SK-N-SH treated with all-trans-retinoic acid at 6 μM for 48 hours (cell line): ENCODE measurements around the gene GRIK1.

Source experiments
- ATAC-seq: fragments of 200-7000 bp; cut with Tn5 transposase; 3 replicates; pipeline ENCODE4 v1.9.1; 2020; ENCODE audit warnings: mild to moderate bottlenecking, moderate library complexity
- ARNTL ChIP-seq: fragments of 450-650 bp; formaldehyde crosslinking; IDR thresholded peaks from 2 replicates; pipeline ENCODE4 v1.5.0; 2020; ENCODE audit warnings: low read depth, mild to moderate bottlenecking, moderate library complexity, borderline replicate concordance
- BACH2 ChIP-seq: fragments of 250-450 bp; sonication (Bioruptor Pico); IDR thresholded peaks from 2 replicates; pipeline ENCODE4 v1.9.0; 2021; ENCODE audit warnings: mild to moderate bottlenecking, borderline replicate concordance
- CSDC2 ChIP-seq: fragments of 250-450 bp; sonication (Bioruptor Pico); IDR thresholded peaks from 2 replicates; pipeline ENCODE4 v1.5.0; 2020; ENCODE audit warnings: mild to moderate bottlenecking, moderate library complexity
- CSRNP3 ChIP-seq: fragments of 250-450 bp; sonication (Bioruptor Pico); IDR thresholded peaks from 2 replicates; pipeline ENCODE4 v1.5.1; 2021; ENCODE audit warnings: mild to moderate bottlenecking, moderate library complexity
- ESRRG ChIP-seq: fragments of 250-450 bp; sonication (Bioruptor Pico); IDR thresholded peaks from 2 replicates; pipeline ENCODE4 v1.6.1; 2021; ENCODE audit warnings: mild to moderate bottlenecking
- GLIS3 ChIP-seq: fragments of 250-450 bp; sonication (Bioruptor Pico); IDR thresholded peaks from 2 replicates; pipeline ENCODE4 v1.5.0; 2020; ENCODE audit warnings: mild to moderate bottlenecking, moderate library complexity
- ISL1 ChIP-seq: fragments of 250-450 bp; sonication (Bioruptor Pico); IDR thresholded peaks from 2 replicates; pipeline ENCODE4 v2.1.2; 2022; ENCODE audit warnings: mild to moderate bottlenecking, moderate library complexity
- OSR1 ChIP-seq: fragments of 250-450 bp; sonication (Bioruptor Pico); IDR thresholded peaks from 2 replicates; pipeline ENCODE4 v1.8.0; 2022; ENCODE audit warnings: moderate library complexity, mild to moderate bottlenecking, inconsistent platforms
- PPARA ChIP-seq: fragments of 250-450 bp; sonication (Bioruptor Pico); IDR thresholded peaks from 2 replicates; pipeline ENCODE4 v1.5.0; 2020; ENCODE audit warnings: mild to moderate bottlenecking, borderline replicate concordance
- RARB ChIP-seq: fragments of 250-450 bp; sonication (Bioruptor Pico); IDR thresholded peaks from 2 replicates; pipeline ENCODE4 v1.8.0; 2021; ENCODE audit warnings: mild to moderate bottlenecking, moderate library complexity
- SNAI2 ChIP-seq: fragments of 250-450 bp; sonication (Bioruptor Pico); IDR thresholded peaks from 2 replicates; pipeline ENCODE4 v1.5.0; 2020; ENCODE audit warnings: mild to moderate bottlenecking, moderate library complexity
- TCF4 ChIP-seq: fragments of 250-450 bp; sonication (Bioruptor Pico); IDR thresholded peaks from 2 replicates; pipeline ENCODE4 v1.8.0; 2021; ENCODE audit warnings: mild to moderate bottlenecking, moderate library complexity, borderline replicate concordance
- TOX ChIP-seq: fragments of 250-450 bp; sonication (Bioruptor Pico); IDR thresholded peaks from 2 replicates; pipeline ENCODE4 v1.8.0; 2021; ENCODE audit warnings: mild to moderate bottlenecking, moderate library complexity, borderline replicate concordance
- TSHZ2 ChIP-seq: fragments of 250-450 bp; sonication (Bioruptor Pico); IDR thresholded peaks from 2 replicates; pipeline ENCODE4 v1.5.0; 2020; ENCODE audit warnings: mild to moderate bottlenecking, moderate library complexity
- ZC3H10 ChIP-seq: fragments of 250-450 bp; sonication (Bioruptor Pico); IDR thresholded peaks from 2 replicates; pipeline ENCODE4 v1.5.1; 2021; ENCODE audit warnings: mild to moderate bottlenecking, moderate library complexity
- ZFP3 ChIP-seq: fragments of 250-450 bp; sonication (Bioruptor Pico); IDR thresholded peaks from 2 replicates; pipeline ENCODE4 v1.5.0; 2020; ENCODE audit warnings: mild to moderate bottlenecking, moderate library complexity
- ZFP30 ChIP-seq: fragments of 450-650 bp; formaldehyde crosslinking; IDR thresholded peaks from 2 replicates; pipeline ENCODE4 v1.5.0; 2022; ENCODE audit warnings: mild to moderate bottlenecking, moderate library complexity
- ZNF565 ChIP-seq: fragments of 450-650 bp; formaldehyde crosslinking; conservative IDR thresholded peaks from 2 replicates; pipeline ENCODE4 v1.5.0; 2020; ENCODE audit warnings: low read depth, mild to moderate bottlenecking, moderate library complexity
- ZNF70 ChIP-seq: fragments of 450-650 bp; formaldehyde crosslinking; IDR thresholded peaks from 2 replicates; pipeline ENCODE4 v1.5.0; 2020; ENCODE audit warnings: mild to moderate bottlenecking, moderate library complexity
- ZNF8 ChIP-seq: fragments of 450-650 bp; formaldehyde crosslinking; IDR thresholded peaks from 2 replicates; pipeline ENCODE4 v1.5.0; 2020; ENCODE audit warnings: mild to moderate bottlenecking, moderate library complexity
- TF ChIP-seq, protein P1 (sequence below): fragments of 250-450 bp; sonication (Bioruptor Pico); IDR thresholded peaks from 2 replicates; pipeline ENCODE4 v1.5.1; 2020; ENCODE audit warnings: low read depth, mild to moderate bottlenecking, moderate library complexity
- TF ChIP-seq, protein P2 (sequence below): fragments of 250-450 bp; sonication (Bioruptor Pico); IDR thresholded peaks from 2 replicates; pipeline ENCODE4 v1.8.0; 2020; ENCODE audit warnings: mild to moderate bottlenecking, moderate library complexity, borderline replicate concordance

Gene GRIK1

GRCh38 chr21:29939924-29940275 is at the start of gene GRIK1:
TSS of gene GRIK1 (minus strand) at chr21:29939996.
- ATAC-seq: no peak; the same call in 2 of the 3 replicates
- TF ChIP-seq, protein P1, sequence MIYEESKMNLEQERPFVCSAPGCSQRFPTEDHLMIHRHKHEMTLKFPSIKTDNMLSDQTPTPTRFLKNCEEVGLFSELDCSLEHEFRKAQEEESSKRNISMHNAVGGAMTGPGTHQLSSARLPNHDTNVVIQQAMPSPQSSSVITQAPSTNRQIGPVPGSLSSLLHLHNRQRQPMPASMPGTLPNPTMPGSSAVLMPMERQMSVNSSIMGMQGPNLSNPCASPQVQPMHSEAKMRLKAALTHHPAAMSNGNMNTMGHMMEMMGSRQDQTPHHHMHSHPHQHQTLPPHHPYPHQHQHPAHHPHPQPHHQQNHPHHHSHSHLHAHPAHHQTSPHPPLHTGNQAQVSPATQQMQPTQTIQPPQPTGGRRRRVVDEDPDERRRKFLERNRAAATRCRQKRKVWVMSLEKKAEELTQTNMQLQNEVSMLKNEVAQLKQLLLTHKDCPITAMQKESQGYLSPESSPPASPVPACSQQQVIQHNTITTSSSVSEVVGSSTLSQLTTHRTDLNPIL: no peak
- TF ChIP-seq ZFP30 (CRISPR knock-in tag): no peak
- no peak for TF ChIP-seq OSR1 (CRISPR knock-in tag)
- TF ChIP-seq ISL1 (CRISPR knock-in tag): no peak
- TF ChIP-seq RARB (CRISPR knock-in tag): no peak
- TF ChIP-seq ESRRG (CRISPR knock-in tag): no peak
- no peak for TF ChIP-seq TOX (CRISPR knock-in tag)
- TF ChIP-seq CSDC2 (CRISPR knock-in tag): no peak
- TF ChIP-seq, protein P2, sequence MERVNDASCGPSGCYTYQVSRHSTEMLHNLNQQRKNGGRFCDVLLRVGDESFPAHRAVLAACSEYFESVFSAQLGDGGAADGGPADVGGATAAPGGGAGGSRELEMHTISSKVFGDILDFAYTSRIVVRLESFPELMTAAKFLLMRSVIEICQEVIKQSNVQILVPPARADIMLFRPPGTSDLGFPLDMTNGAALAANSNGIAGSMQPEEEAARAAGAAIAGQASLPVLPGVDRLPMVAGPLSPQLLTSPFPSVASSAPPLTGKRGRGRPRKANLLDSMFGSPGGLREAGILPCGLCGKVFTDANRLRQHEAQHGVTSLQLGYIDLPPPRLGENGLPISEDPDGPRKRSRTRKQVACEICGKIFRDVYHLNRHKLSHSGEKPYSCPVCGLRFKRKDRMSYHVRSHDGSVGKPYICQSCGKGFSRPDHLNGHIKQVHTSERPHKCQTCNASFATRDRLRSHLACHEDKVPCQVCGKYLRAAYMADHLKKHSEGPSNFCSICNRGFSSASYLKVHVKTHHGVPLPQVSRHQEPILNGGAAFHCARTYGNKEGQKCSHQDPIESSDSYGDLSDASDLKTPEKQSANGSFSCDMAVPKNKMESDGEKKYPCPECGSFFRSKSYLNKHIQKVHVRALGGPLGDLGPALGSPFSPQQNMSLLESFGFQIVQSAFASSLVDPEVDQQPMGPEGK (CRISPR knock-in tag): no peak
- no peak for TF ChIP-seq CSRNP3 (CRISPR knock-in tag)
- no peak for TF ChIP-seq ZFP3
- TF ChIP-seq ZNF70: no peak
- TF ChIP-seq GLIS3 (CRISPR knock-in tag): no peak

DNA sequence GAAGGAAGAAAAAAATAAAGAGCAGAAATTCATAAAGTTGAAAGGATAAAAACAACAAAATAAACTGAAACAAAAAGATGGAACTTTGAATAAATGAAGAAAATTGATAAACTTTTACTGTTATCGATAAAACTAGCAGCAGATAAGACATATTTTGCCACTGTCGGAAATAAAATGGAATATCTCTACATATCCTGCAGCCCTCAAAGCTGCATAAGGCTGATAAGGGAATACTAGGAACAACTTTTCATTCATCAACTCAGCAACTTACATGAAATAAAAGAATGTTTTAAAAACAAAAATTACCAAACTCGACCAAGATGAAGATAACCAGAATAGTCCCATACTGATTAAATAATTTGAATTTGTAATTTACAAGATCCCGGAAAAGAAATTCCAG is 48.0 kb upstream of the GRIK1 start:
- no peak for ATAC-seq
- TF ChIP-seq SNAI2 (no peak), ESRRG (CRISPR knock-in tag) (no peak), BACH2 (CRISPR knock-in tag) (no peak), TSHZ2 (CRISPR knock-in tag) (no peak), ISL1 (CRISPR knock-in tag) (no peak), TOX (CRISPR knock-in tag) (no peak), ZNF70 (no peak), ARNTL (no peak), ZNF8 (no peak), GLIS3 (CRISPR knock-in tag) (no peak), OSR1 (CRISPR knock-in tag) (no peak)
- TF ChIP-seq, protein P1: no peak

GRCh38 chr21:29985866-29986265 is 46.1 kb upstream of the GRIK1 start:
- TF ChIP-seq SNAI2: no peak
- TF ChIP-seq PPARA (CRISPR knock-in tag): no peak
- no peak for TF ChIP-seq OSR1 (CRISPR knock-in tag)
- TF ChIP-seq RARB (CRISPR knock-in tag): no peak
- TF ChIP-seq ARNTL: no peak
- no peak for TF ChIP-seq TCF4 (CRISPR knock-in tag)
- no peak for TF ChIP-seq ZFP3
- TF ChIP-seq CSDC2 (CRISPR knock-in tag): no peak
- no peak for TF ChIP-seq GLIS3 (CRISPR knock-in tag)
- TF ChIP-seq ISL1 (CRISPR knock-in tag): no peak
- no peak for TF ChIP-seq TSHZ2 (CRISPR knock-in tag)
- no peak for TF ChIP-seq ZNF70
- TF ChIP-seq BACH2 (CRISPR knock-in tag): no peak
- TF ChIP-seq ZNF565 (CRISPR knock-in tag): no peak
- TF ChIP-seq ZC3H10: no peak
- no peak for TF ChIP-seq ESRRG (CRISPR knock-in tag)
- no peak for TF ChIP-seq ZNF8
- ATAC-seq: no peak
